Naive B cell (primary cell): ENCODE data around the gene RDH8. TPM values are rescaled to one million over a fixed set of nuclear protein-coding genes. Genes with fewer than 3 reads are reported as not detected.
"Not testable (repeated sequence)": the region's sequence is repeated elsewhere in the genome, so short reads cannot be mapped to it uniquely, and the experiment has no call there.

Experiments used
- ATAC-seq, 2 donors: fragments of 150-1000 bp; cut with Tn5 transposase; 2 replicates each; pipeline ENCODE4 v1.10.0; 2021; ENCODE audit warnings: low read depth in 2 of 2, mild to moderate bottlenecking in 2 of 2, moderate library complexity in 2 of 2
- DNase-seq: peaks from one replicate; pipeline ENCODE4 v3.0.0; 2022
- H3K27ac Mint-ChIP-seq, 6 donors: one replicate each; pipeline ENCODE4 v1.8.0; 2020 to 2022; ENCODE audit warnings: mild to moderate bottlenecking in 6 of 6, mixed read lengths in 6 of 6, moderate library complexity in 5 of 6, inconsistent platforms in 2 of 6
- H3K27me3 Mint-ChIP-seq, 3 donors: one replicate each; pipeline ENCODE4 v1.8.0; 2021 to 2022; ENCODE audit warnings: mixed read lengths in 3 of 3, mild to moderate bottlenecking in 1 of 3
- H3K36me3 Mint-ChIP-seq, 2 donors: one replicate each; pipeline ENCODE4 v1.8.0; 2020 to 2022; ENCODE audit warnings: mixed read lengths in 2 of 2, inconsistent platforms in 1 of 2, mild to moderate bottlenecking in 1 of 2
- H3K4me1 Mint-ChIP-seq, 3 donors: one replicate each; pipeline ENCODE4 v1.8.0; 2020 to 2022; ENCODE audit warnings: mixed read lengths in 3 of 3, inconsistent platforms in 1 of 3, mild to moderate bottlenecking in 1 of 3, moderate library complexity in 1 of 3
- H3K4me3 Mint-ChIP-seq, 8 donors: one replicate each; pipeline ENCODE4 v1.8.0; 2020 to 2022; ENCODE audit warnings: mild to moderate bottlenecking in 8 of 8, mixed read lengths in 8 of 8, moderate library complexity in 8 of 8, inconsistent platforms in 2 of 8
- H3K9me3 Mint-ChIP-seq, 7 donors: one replicate each; pipeline ENCODE4 v1.8.0; 2020 to 2022; ENCODE audit warnings: mixed read lengths in 7 of 7, mild to moderate bottlenecking in 5 of 7, inconsistent platforms in 2 of 7, moderate library complexity in 1 of 7
- polyA plus RNA-seq, 6 donors: library from polyadenylated mRNA; unstranded; fragments of 300-500 nt; fragmentation: Illumina TruSeq; gene quantifications; one replicate each; pipeline ENCODE4 v1.2.3, GENCODE V29; 2021; ENCODE audit warnings: low read depth in 6 of 6

RDH8 gene
- polyA plus RNA-seq, 6 donors from 2014 or later, result not detected

- Mint-ChIP-seq H3K36me3 (peaks cover 4 to 28% of the 10 kb centered on the region in 2 donors), H3K4me3 (peak overlapping the region in 1 of 8 donors; percentile 16), H3K9me3 (peaks cover 4 to 16% (median 11%) of the 10 kb centered on the region in 7 donors), H3K4me1 (peaks cover 5 to 14% (median 9%) of the 10 kb centered on the region in 3 donors), H3K27me3 (peaks cover 58 to 92% (median 82%) of the 10 kb centered on the region in 3 donors), H3K27ac (no peak overlapping the region)
- ATAC-seq (no peak), DNase-seq (no peak)
Measured at GRCh38 chr19:10008184-10008765, 5.0 kb upstream of the RDH8 start.

GRCh38 chr19:10009714-10010224, 3.5 kb upstream of the RDH8 start:
- Mint-ChIP-seq H3K27me3 (peaks cover 58 to 88% (median 77%) of the 10 kb centered on the region in 3 donors), H3K9me3 (peaks cover 4 to 16% (median 11%) of the 10 kb centered on the region in 7 donors), H3K4me3 (peak overlapping the region in 3 of 8 donors; percentile 4 to 48 (median 25)), H3K36me3 (peaks cover 2 to 28% of the 10 kb centered on the region in 2 donors), H3K4me1 (peaks cover 5 to 14% (median 9%) of the 10 kb centered on the region in 3 donors), H3K27ac (no peak overlapping the region)
- no peak for ATAC-seq
- DNase-seq, result no peak

GRCh38 chr19:10010247-10010691, 3.0 kb upstream of the RDH8 start, which contains the start of gene COL5A3:
Gene COL5A3, minus strand, starts transcription at chr19:10010504. Its CDS starts 119 bp downstream, at chr19:10010385.
- Mint-ChIP-seq H3K27me3 (peaks cover 57 to 85% (median 73%) of the 10 kb centered on the region in 3 donors), H3K4me3 (peak within 1 kb of the TSS in 4 of 8 donors; percentile 4 to 48 (median 24)), H3K4me1 (peaks cover 5 to 14% (median 9%) of the 10 kb centered on the region in 3 donors), H3K27ac (no peak within 1 kb of the TSS), H3K36me3 (peaks cover 0 to 28% of the 10 kb centered on the region in 2 donors), H3K9me3 (peaks cover 4 to 16% (median 11%) of the 10 kb centered on the region in 7 donors)
- DNase-seq (no peak), ATAC-seq (no peak)

- no peak for ATAC-seq
- H3K27me3 Mint-ChIP-seq, result peaks cover 57 to 78% (median 69%) of the 10 kb centered on the region in 3 donors
- H3K9me3 Mint-ChIP-seq, result peaks cover 4 to 16% (median 11%) of the 10 kb centered on the region in 7 donors
- H3K36me3 Mint-ChIP-seq, result peaks cover 0 to 28% of the 10 kb centered on the region in 2 donors
- peak overlapping the region in 1 of 8 donors; percentile 24 for H3K4me3 Mint-ChIP-seq
- no peak overlapping the region for H3K27ac Mint-ChIP-seq
- peaks cover 5 to 14% (median 9%) of the 10 kb centered on the region in 3 donors for H3K4me1 Mint-ChIP-seq
- no peak for DNase-seq
Measured at GRCh38 chr19:10010939-10011338, 2.3 kb upstream of the RDH8 start.

GRCh38 chr19:10011974-10012373, 1.3 kb upstream of the RDH8 start:
- no peak overlapping the region for H3K4me3 Mint-ChIP-seq

GRCh38 chr19:10013834-10014618, 743 bp downstream of the RDH8 start:
- DNase-seq (no peak), ATAC-seq (no peak)
- Mint-ChIP-seq H3K9me3 (peaks cover 0 to 10% (median 6%) of the 10 kb centered on the region in 7 donors), H3K27ac (no peak overlapping the region), H3K36me3 (peaks cover 0 to 8% of the 10 kb centered on the region in 2 donors), H3K4me1 (peaks cover 5 to 8% (median 5%) of the 10 kb centered on the region in 3 donors), H3K27me3 (peaks cover 42 to 54% (median 48%) of the 10 kb centered on the region in 3 donors), H3K4me3 (no peak overlapping the region)

More at GRCh38 chr19:10011974-10012373, 1.3 kb upstream of the RDH8 start:
- DNase-seq (no peak), ATAC-seq (no peak)
- Mint-ChIP-seq H3K27me3 (peaks cover 55 to 73% (median 66%) of the 10 kb centered on the region in 3 donors), H3K4me1 (peaks cover 5 to 14% (median 5%) of the 10 kb centered on the region in 3 donors), H3K36me3 (peaks cover 0 to 20% of the 10 kb centered on the region in 2 donors), H3K27ac (no peak overlapping the region), H3K9me3 (peaks cover 2 to 13% (median 11%) of the 10 kb centered on the region in 7 donors)

GRCh38 chr19:10018263-10018662, 5.0 kb downstream of the RDH8 start:
- no peak for DNase-seq
- H3K27me3 Mint-ChIP-seq, result peaks cover 20 to 35% (median 29%) of the 10 kb centered on the region in 3 donors
- no peak overlapping the region for H3K4me3 Mint-ChIP-seq
- H3K4me1 Mint-ChIP-seq, result no peaks in the 10 kb centered on the region
- no peaks in the 10 kb centered on the region for H3K36me3 Mint-ChIP-seq
- peaks cover 0 to 5% (median 2%) of the 10 kb centered on the region in 7 donors for H3K9me3 Mint-ChIP-seq
- no peak overlapping the region for H3K27ac Mint-ChIP-seq
- no peak for ATAC-seq

GRCh38 chr19:10018786-10019185, 5.5 kb downstream of the RDH8 start:
- Mint-ChIP-seq H3K4me3 (no peak overlapping the region), H3K4me1 (no peaks in the 10 kb centered on the region), H3K27me3 (peaks cover 16 to 32% (median 25%) of the 10 kb centered on the region in 3 donors), H3K36me3 (no peaks in the 10 kb centered on the region), H3K9me3 (peaks cover 0 to 5% (median 2%) of the 10 kb centered on the region in 7 donors), H3K27ac (no peak overlapping the region)
- DNase-seq (no peak), ATAC-seq (no peak)

GRCh38 chr19:10019246-10019645, 6.0 kb downstream of the RDH8 start:
- H3K4me3 Mint-ChIP-seq, result no peak overlapping the region
- no peak for ATAC-seq
- H3K27me3 Mint-ChIP-seq, result peaks cover 14 to 32% (median 21%) of the 10 kb centered on the region in 3 donors
- H3K36me3 Mint-ChIP-seq, result no peaks in the 10 kb centered on the region
- DNase-seq, result no peak
- H3K4me1 Mint-ChIP-seq, result no peaks in the 10 kb centered on the region
- H3K9me3 Mint-ChIP-seq, result peaks cover 0 to 5% (median 2%) of the 10 kb centered on the region in 7 donors
- no peak overlapping the region for H3K27ac Mint-ChIP-seq

GRCh38 chr19:10020851-10021250, 7.6 kb downstream of the RDH8 start:
- ATAC-seq (no peak), DNase-seq (no peak)
- H3K4me3 Mint-ChIP-seq, result no peak overlapping the region
- H3K9me3 Mint-ChIP-seq, result peaks cover 0 to 5% (median 2%) of the 10 kb centered on the region in 7 donors
- H3K4me1 Mint-ChIP-seq, result no peaks in the 10 kb centered on the region
- H3K36me3 Mint-ChIP-seq, result no peaks in the 10 kb centered on the region
- no peak overlapping the region for H3K27ac Mint-ChIP-seq
- H3K27me3 Mint-ChIP-seq, result peaks cover 19 to 32% (median 21%) of the 10 kb centered on the region in 3 donors

- DNase-seq (no peak), ATAC-seq (no peak)
- no peaks in the 10 kb centered on the region for H3K36me3 Mint-ChIP-seq
- no peaks in the 10 kb centered on the region for H3K4me1 Mint-ChIP-seq
- peaks cover 21 to 37% (median 27%) of the 10 kb centered on the region in 3 donors for H3K27me3 Mint-ChIP-seq
- peaks cover 0 to 5% (median 2%) of the 10 kb centered on the region in 7 donors for H3K9me3 Mint-ChIP-seq
- no peak overlapping the region for H3K4me3 Mint-ChIP-seq
- peak overlapping the region in 2 of 6 donors; percentile 77 to 86 for H3K27ac Mint-ChIP-seq
Measured at GRCh38 chr19:10021446-10021845, 8.2 kb downstream of the RDH8 start.

- ATAC-seq (no peak), DNase-seq (no peak)
- Mint-ChIP-seq H3K27me3 (peaks cover 22 to 37% (median 27%) of the 10 kb centered on the region in 3 donors), H3K4me3 (no peak overlapping the region), H3K36me3 (no peaks in the 10 kb centered on the region), H3K4me1 (no peaks in the 10 kb centered on the region), H3K27ac (peak overlapping the region in 1 of 6 donors; percentile 86), H3K9me3 (peaks cover 0 to 3% (median 2%) of the 10 kb centered on the region in 7 donors)
Measured at GRCh38 chr19:10021863-10022262, 8.6 kb downstream of the RDH8 start.

- not testable (repeated sequence) for DNase-seq, H3K4me3 Mint-ChIP-seq, ATAC-seq, H3K4me1 Mint-ChIP-seq, H3K36me3 Mint-ChIP-seq, H3K9me3 Mint-ChIP-seq
- Mint-ChIP-seq H3K27ac (peak overlapping the region in 1 of 6 donors; percentile 74), H3K27me3 (peaks cover 23 to 38% (median 29%) of the 10 kb centered on the region in 3 donors)
Measured at GRCh38 chr19:10023096-10023495, 9.8 kb downstream of the RDH8 start.
